Activated B cell treated with CpG ODN at 0.5 μM for 24 hours (primary cell): ENCODE data around the gene GJA10. TPM values are rescaled to one million over a fixed set of nuclear protein-coding genes. Genes with fewer than 3 reads are reported as not detected.

ENCODE experiments used
- ATAC-seq: fragments of 200-7000 bp; cut with Tn5 transposase; one replicate; pipeline ENCODE4 v1.10.0; 2021; ENCODE audit warnings: low read depth, mild to moderate bottlenecking, moderate library complexity
- CTCF ChIA-PET: fragments of 350-600 bp; sonication (Branson Sonifier 250); formaldehyde crosslinking; loops from one replicate; lab custom pipeline; 2021; ENCODE audit warnings: antibody characterized with exemption; lab: Charles Lee
- POLR2A ChIA-PET: fragments of 350-600 bp; sonication (Branson Sonifier 250); formaldehyde crosslinking; loops from one replicate; lab custom pipeline; 2021; ENCODE audit warnings: antibody characterized with exemption; lab: Charles Lee
- DNase-seq: peaks from one replicate; pipeline ENCODE4 v3.0.0; 2022
- H3K27ac Mint-ChIP-seq: one replicate; pipeline ENCODE4 v1.8.0; 2020; ENCODE audit warnings: mixed read lengths
- H3K27me3 Mint-ChIP-seq: one replicate; pipeline ENCODE4 v1.8.0; 2021; ENCODE audit warnings: mixed read lengths
- H3K36me3 Mint-ChIP-seq: one replicate; pipeline ENCODE4 v1.8.0; 2021; ENCODE audit warnings: low read depth, mixed read lengths
- H3K4me1 Mint-ChIP-seq: one replicate; pipeline ENCODE4 v1.8.0; 2021; ENCODE audit warnings: mixed read lengths
- H3K4me3 Mint-ChIP-seq: one replicate; pipeline ENCODE4 v1.8.0; 2020; ENCODE audit warnings: mild to moderate bottlenecking, mixed read lengths
- H3K9me3 Mint-ChIP-seq: one replicate; pipeline ENCODE4 v1.8.0; 2020; ENCODE audit warnings: mixed read lengths
- intact Hi-C: fragments of 100-400 bp; cut with micrococcal nuclease; formaldehyde crosslinking; loops from one replicate; pipeline ENCODE4 v1.15.1; 2024
- total RNA-seq: library from RNA; stranded (reverse); gene quantifications from 2 replicates; pipeline ENCODE4 v1.2.3, GENCODE V29; 2022
- TF ChIP-seq, protein P1 (sequence below): fragments of 200-600 bp; IDR thresholded peaks from one replicate; pipeline ENCODE4 v1.8.0; 2022; ENCODE audit warnings: antibody characterized with exemption, mild to moderate bottlenecking

The GJA10 gene
- total RNA-seq, 1 donor from 2014 or later = not detected

DNA sequence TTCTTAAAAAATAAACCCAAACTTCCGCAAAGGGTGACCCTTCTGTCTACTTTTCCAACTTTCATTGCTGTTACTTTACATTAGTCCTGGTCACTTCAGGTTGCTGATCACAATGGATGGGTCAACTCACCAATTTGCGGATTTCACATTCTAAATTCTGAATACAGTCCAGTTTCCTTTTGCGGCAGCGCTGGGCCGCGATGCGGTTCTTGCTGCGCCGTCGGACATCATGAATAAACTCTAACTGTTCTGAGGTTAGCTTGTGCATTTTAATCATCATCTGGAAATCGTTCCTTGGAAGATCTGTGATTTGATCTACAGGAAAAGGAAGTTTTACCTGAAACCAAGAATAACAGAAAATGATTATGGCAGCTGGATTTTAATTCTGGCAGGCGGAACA lies 43.7 kb downstream of the GJA10 start:
- H3K4me3 Mint-ChIP-seq = no peak overlapping the region
- ChIA-PET CTCF (interaction anchor here (9.4 kb wide), 1 partner anchor 540 kb away, joined by 260 read pairs; no protein-coding TSS in a partner anchor), POLR2A (no interaction called here)
- peaks cover 6% of the 10 kb centered on the region for H3K4me1 Mint-ChIP-seq
- intact Hi-C loops = no loop called here
- peaks cover 84% of the 10 kb centered on the region for H3K36me3 Mint-ChIP-seq
- no peaks in the 10 kb centered on the region for H3K27me3 Mint-ChIP-seq
- no peak for DNase-seq
- TF ChIP-seq, protein P1, sequence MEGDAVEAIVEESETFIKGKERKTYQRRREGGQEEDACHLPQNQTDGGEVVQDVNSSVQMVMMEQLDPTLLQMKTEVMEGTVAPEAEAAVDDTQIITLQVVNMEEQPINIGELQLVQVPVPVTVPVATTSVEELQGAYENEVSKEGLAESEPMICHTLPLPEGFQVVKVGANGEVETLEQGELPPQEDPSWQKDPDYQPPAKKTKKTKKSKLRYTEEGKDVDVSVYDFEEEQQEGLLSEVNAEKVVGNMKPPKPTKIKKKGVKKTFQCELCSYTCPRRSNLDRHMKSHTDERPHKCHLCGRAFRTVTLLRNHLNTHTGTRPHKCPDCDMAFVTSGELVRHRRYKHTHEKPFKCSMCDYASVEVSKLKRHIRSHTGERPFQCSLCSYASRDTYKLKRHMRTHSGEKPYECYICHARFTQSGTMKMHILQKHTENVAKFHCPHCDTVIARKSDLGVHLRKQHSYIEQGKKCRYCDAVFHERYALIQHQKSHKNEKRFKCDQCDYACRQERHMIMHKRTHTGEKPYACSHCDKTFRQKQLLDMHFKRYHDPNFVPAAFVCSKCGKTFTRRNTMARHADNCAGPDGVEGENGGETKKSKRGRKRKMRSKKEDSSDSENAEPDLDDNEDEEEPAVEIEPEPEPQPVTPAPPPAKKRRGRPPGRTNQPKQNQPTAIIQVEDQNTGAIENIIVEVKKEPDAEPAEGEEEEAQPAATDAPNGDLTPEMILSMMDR = no peak
- no peak for ATAC-seq
- H3K27ac Mint-ChIP-seq = no peak overlapping the region
- no peaks in the 10 kb centered on the region for H3K9me3 Mint-ChIP-seq

DNA sequence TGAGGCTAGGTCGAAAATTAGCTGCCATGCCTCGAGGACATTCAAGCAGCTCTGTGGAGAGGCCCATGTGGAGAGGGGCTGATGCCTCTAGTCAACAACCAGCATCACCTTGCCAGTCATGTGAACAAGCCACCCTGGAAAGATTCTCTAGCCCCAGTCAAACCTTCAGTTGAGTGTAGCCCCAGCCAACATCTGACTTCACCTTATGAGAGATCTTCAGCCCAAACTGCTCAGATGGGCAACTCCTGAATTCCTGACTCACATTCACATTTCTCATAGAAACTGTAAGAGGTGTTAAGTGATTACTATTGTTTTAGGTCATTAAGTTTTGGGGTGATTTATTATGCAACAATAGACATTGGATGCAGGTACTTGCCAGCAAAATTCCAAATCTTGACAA lies 44.9 kb downstream of the GJA10 start:
- DNase-seq (no peak), ATAC-seq (no peak)
- H3K9me3 Mint-ChIP-seq = no peaks in the 10 kb centered on the region
- ChIA-PET POLR2A (interaction anchor here (0.7 to 1.0 kb wide), 2 partner anchors 20 to 278 kb away, joined by 3 read pairs; no protein-coding TSS in a partner anchor), CTCF (interaction anchor here (0.6 to 9.4 kb wide), 6 partner anchors 62 to 538 kb away, joined by 3 to 260 read pairs (median 8); partner anchors contain the start of gene MDN1)
- H3K27me3 Mint-ChIP-seq = no peaks in the 10 kb centered on the region
- peaks cover 6% of the 10 kb centered on the region for H3K4me1 Mint-ChIP-seq
- intact Hi-C loops = no loop called here
- H3K4me3 Mint-ChIP-seq = no peak overlapping the region
- H3K36me3 Mint-ChIP-seq = peaks cover 84% of the 10 kb centered on the region
- H3K27ac Mint-ChIP-seq = peak overlapping the region; percentile 37
- TF ChIP-seq, protein P1 = no peak

DNA sequence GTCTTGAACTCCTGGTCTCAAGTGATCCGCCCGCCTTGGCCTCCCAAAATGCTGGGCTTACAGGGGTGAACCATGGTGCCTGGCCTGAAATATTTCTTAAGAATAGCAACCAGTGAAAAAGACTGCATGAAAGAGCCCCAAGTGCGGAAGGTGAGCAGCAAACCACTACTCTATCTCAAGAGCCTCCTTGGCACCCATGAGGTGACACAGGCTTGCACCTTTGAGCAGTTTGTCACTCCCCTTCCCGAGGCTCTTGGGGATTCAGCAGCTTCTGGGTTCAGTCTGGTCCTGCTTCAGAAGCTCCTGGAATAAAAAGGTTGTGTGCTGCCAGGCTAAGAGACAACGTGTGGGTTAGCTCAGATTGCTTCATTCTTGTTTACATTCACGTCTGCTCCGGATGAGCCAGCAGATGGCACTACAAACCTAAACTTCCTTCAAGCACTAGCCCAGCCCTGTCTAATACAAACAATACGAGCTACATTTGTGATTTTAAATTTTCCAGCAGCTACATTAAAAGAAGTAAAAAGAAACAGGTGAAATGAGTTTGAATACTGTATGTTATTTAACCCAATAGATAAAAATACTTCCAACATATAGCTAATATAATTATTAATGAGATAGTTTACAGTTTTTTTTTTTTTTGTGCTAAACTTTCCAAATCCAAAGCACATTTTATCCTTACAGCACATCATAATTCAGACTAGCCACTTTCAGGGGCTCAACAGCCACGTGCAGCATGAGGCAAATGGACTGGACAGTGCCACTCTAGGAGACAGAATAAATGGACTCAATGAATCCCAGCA lies 46.2 kb downstream of the GJA10 start:
- DNase-seq (no peak), ATAC-seq (peak; percentile 89)
- H3K4me3 Mint-ChIP-seq = no peak overlapping the region
- ChIA-PET CTCF (interaction anchor here (0.7 to 9.4 kb wide), 57 partner anchors 9 to 606 kb away, joined by 3 to 260 read pairs (median 4); partner anchors contain the start of genes ANKRD6 and MDN1), POLR2A (interaction anchor here (0.5 to 1.6 kb wide), 16 partner anchors 10 to 538 kb away, joined by 3 to 15 read pairs (median 6); partner anchors contain the start of gene MDN1)
- intact Hi-C loops = loop anchor here (1.0 to 10.0 kb wide), 7 partner anchors 134 to 539 kb away; partner anchors contain the start of gene BACH2
- H3K4me1 Mint-ChIP-seq = peaks cover 13% of the 10 kb centered on the region
- peaks cover 84% of the 10 kb centered on the region for H3K36me3 Mint-ChIP-seq
- no peaks in the 10 kb centered on the region for H3K27me3 Mint-ChIP-seq
- peak overlapping the region; percentile 59 for H3K27ac Mint-ChIP-seq
- TF ChIP-seq, protein P1 = peak; percentile 58
- H3K9me3 Mint-ChIP-seq = no peaks in the 10 kb centered on the region

DNA sequence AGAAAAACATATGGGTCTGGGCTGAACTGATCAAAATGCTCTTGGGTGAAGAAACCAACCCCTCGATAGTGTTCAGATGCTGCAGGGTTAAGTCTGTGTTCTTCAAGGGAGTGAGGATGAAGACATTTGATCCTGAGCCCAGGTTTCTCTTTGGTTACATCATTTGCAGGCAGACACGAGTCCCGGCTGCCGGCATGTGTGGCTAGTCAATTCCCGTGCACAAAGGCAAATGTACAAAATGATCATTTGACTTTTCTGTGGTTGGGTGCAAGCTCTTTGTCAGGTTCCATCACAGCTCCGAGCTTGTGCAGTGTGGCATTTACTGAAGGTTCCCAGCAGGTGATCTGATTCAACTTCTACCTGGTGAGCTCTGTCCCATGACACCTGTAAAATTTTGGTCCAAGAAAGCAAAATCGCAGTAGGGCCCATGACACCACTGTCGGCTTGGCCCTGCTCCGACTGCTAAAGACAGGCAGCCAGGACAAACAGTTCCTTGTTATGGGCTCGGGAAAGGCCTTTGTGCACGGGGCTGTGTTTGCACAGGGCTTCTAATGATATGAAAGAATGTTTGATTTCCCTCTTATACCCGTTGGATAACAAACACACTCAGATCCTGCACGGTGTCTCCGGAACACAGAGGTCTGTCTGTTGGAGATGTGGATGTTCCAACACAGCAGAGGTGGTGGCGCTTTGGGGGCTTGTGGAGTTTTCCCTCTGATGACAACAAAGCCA lies 46.9 kb downstream of the GJA10 start:
- ATAC-seq (no peak), DNase-seq (no peak)
- intact Hi-C loops = loop anchor here (10.0 kb wide), 1 partner anchor 134 kb away; no protein-coding TSS in a partner anchor
- ChIA-PET CTCF (interaction anchor here (0.7 to 9.4 kb wide), 51 partner anchors 8 to 564 kb away, joined by 3 to 260 read pairs (median 4); partner anchors contain the start of gene MDN1), POLR2A (interaction anchor here (0.5 to 1.6 kb wide), 8 partner anchors 11 to 538 kb away, joined by 3 to 15 read pairs (median 6); partner anchors contain the start of gene MDN1)
- H3K36me3 Mint-ChIP-seq = peaks cover 84% of the 10 kb centered on the region
- H3K4me3 Mint-ChIP-seq = no peak overlapping the region
- TF ChIP-seq, protein P1 = no peak
- peaks cover 13% of the 10 kb centered on the region for H3K4me1 Mint-ChIP-seq
- H3K27me3 Mint-ChIP-seq = no peaks in the 10 kb centered on the region
- H3K9me3 Mint-ChIP-seq = no peaks in the 10 kb centered on the region
- H3K27ac Mint-ChIP-seq = peak overlapping the region; percentile 13
